Ovary (tissue), 9 donors: ENCODE measurements around the gene RSPO3. TPM values are rescaled to one million over a fixed set of nuclear protein-coding genes. Genes with fewer than 3 reads are reported as not detected.

Source experiments
- DNase-seq, 5 donors: peaks; one replicate each; pipeline ENCODE4 v3.0.0-alpha.2; 2019 to 2020
- H3K27ac ChIP-seq, 2 donors: fragments of 200-600 bp; one replicate each; pipeline versions ENCODE4 v1.5.1 to v1.8.0; 2019 to 2022
- H3K27me3 ChIP-seq: fragments of 200-600 bp; one replicate; pipeline ENCODE4 v1.8.0; 2022
- H3K36me3 ChIP-seq: fragments of 200-600 bp; sonication (generic); one replicate; pipeline ENCODE4 v1.5.1; 2019
- H3K4me1 ChIP-seq: one replicate; pipeline ENCODE4 v1.8.1; 2013; ENCODE audit warnings: mild to moderate bottlenecking, moderate library complexity; ENCODE audit not compliant: insufficient read depth
- H3K4me3 ChIP-seq: fragments of 200-600 bp; sonication (generic); one replicate; pipeline ENCODE4 v1.5.1; 2017
- H3K9me3 ChIP-seq, 2 donors: fragments of 200-600 bp in 1 of 2; sonication (generic) in 1 of 2; one replicate each; pipeline versions ENCODE4 v1.5.1 to v1.8.1; 2013 to 2019; ENCODE audit warnings: mild to moderate bottlenecking in 1 of 2, moderate library complexity in 1 of 2
- CTCF ChIP-seq, 3 donors: fragments of 450-650 bp in 2 of 3; fragments of 200-600 bp in 1 of 3; IDR thresholded peaks; one replicate each; pipeline versions ENCODE4 v1.5.1 to v1.8.0; 2016 to 2022; ENCODE audit warnings: antibody characterized with exemption in 3 of 3, mild to moderate bottlenecking in 1 of 3
- EP300 ChIP-seq: sonication (generic); formaldehyde crosslinking; IDR thresholded peaks from one replicate; pipeline ENCODE4 v1.6.1; 2017; ENCODE audit warnings: antibody characterized with exemption
- POLR2A ChIP-seq: fragments of 450-650 bp; IDR thresholded peaks from one replicate; pipeline ENCODE4 v1.6.1; 2017; ENCODE audit warnings: antibody characterized with exemption, mild to moderate bottlenecking, moderate library complexity
- WGBS, 3 donors: extraction: QIAGEN DNeasy Blood & Tissue Kit in 1 of 3; methylation state at CpG; one replicate each; pipeline versions ENCODE4 v1.1.5 to v1.1.7; 2013 to 2017; 5-methylcytosine and 5-hydroxymethylcytosine counted together
- intact Hi-C, 4 donors: fragments of 100-400 bp; cut with DNase I; formaldehyde crosslinking; loops; one replicate each; pipeline versions ENCODE4 v1.11.0 to v1.15.1; 2022 to 2023
- polyA plus RNA-seq, 2 donors: library from polyadenylated mRNA; stranded (reverse); fragments of 200-250 nt in 1 of 2; fragments of 350-450 nt in 1 of 2; fragmentation: Illumina TruSeq in 1 of 2; extraction: RNeasy Lipid Tissue Mini Kit (QIAGEN cat#74804) in 1 of 2; gene quantifications; one replicate each; pipeline ENCODE4 v1.2.3, GENCODE V29; 2013 to 2014
- total RNA-seq, 7 donors: library from RNA; depleted of rRNA in 2 of 7; stranded (reverse); fragments of >200 nt in 2 of 7; fragmentation: NEBNext Ultra II Directional in 3 of 7; extraction: Animal tissue kit (Norgen Biotek cat#: 25700) in 3 of 7; gene quantifications; one replicate each; pipeline versions ENCODE4 v1.1.0 to v1.2.4, GENCODE V29; 2016 to 2023
- donor health status: DM: no; HTN: no; CAD: no; lungs with moderate emphysema.
- donor health status: DM: no; HTN: no; CAD: no.
- donor health status: Bipolar disorder and iron deficiency.
- donor health status: DM: yes; HTN: yes; CAD: no.
- donor health status: DM: no; HTN: no; CAD: no.
- donor health status: DM: yes; HTN: yes; CAD: no.

The RSPO3 gene
- total and polyA plus RNA-seq, 9 donors, result 0.12 to 35.9 (median 1.6) TPM; not detected in 1

- intact Hi-C loops, result no loop called here
- Histone ChIP-seq H3K27me3 (no peaks in the 10 kb centered on the region), H3K4me1 (no peaks in the 10 kb centered on the region), H3K27ac (no peak overlapping the region), H3K36me3 (no peaks in the 10 kb centered on the region), H3K9me3 (no peaks in the 10 kb centered on the region), H3K4me3 (no peak overlapping the region)
- DNase-seq, result no peak
- WGBS, 3 donors, result 93 to 96% (median 96%) methylated on average over 2 of the region's 2 CpGs
- no peak for TF ChIP-seq EP300
These were observed 35.1 kb upstream of the RSPO3 start for GRCh38 chr6:127083231-127083962.

- Histone ChIP-seq H3K9me3 (no peaks in the 10 kb centered on the region), H3K36me3 (no peaks in the 10 kb centered on the region), H3K4me3 (no peak overlapping the region), H3K4me1 (no peaks in the 10 kb centered on the region), H3K27ac (no peak overlapping the region), H3K27me3 (no peaks in the 10 kb centered on the region)
- DNase-seq, result no peak
- TF ChIP-seq EP300 (no peak), CTCF (IDR thresholded peaks at IDR 0.05) (no peak), POLR2A (no peak)
- intact Hi-C loops, result no loop called here
- 84 to 89% (median 88%) methylated on average over 2 of the region's 2 CpGs for WGBS, 3 donors
These were observed 34.5 kb upstream of the RSPO3 start for GRCh38 chr6:127083963-127084310.

GRCh38 chr6:127085181-127085580 is 33.3 kb upstream of the RSPO3 start:
- no peaks in the 10 kb centered on the region for H3K27me3 ChIP-seq
- H3K4me3 ChIP-seq, result no peak overlapping the region
- TF ChIP-seq POLR2A, result no peak
- no peak for TF ChIP-seq CTCF (IDR thresholded peaks at IDR 0.05)
- TF ChIP-seq EP300, result no peak
- no peaks in the 10 kb centered on the region for H3K4me1 ChIP-seq
- H3K36me3 ChIP-seq, result no peaks in the 10 kb centered on the region
- no peaks in the 10 kb centered on the region for H3K9me3 ChIP-seq
- 62 to 68% (median 63%) methylated on average over 3 of the region's 3 CpGs for WGBS, 3 donors
- DNase-seq, result no peak
- H3K27ac ChIP-seq, result no peak overlapping the region
- intact Hi-C loops, result no loop called here

GRCh38 chr6:127090051-127090450 is 28.4 kb upstream of the RSPO3 start:
- WGBS, 3 donors, result 9 to 25% (median 11%) methylated on average over 1 of the region's 1 CpG
- intact Hi-C loops, result no loop called here
- Histone ChIP-seq H3K36me3 (no peaks in the 10 kb centered on the region), H3K27ac (no peak overlapping the region), H3K9me3 (no peaks in the 10 kb centered on the region), H3K4me1 (no peaks in the 10 kb centered on the region), H3K27me3 (no peaks in the 10 kb centered on the region), H3K4me3 (no peak overlapping the region)
- no peak for DNase-seq
- TF ChIP-seq EP300, result no peak
- TF ChIP-seq POLR2A, result no peak
- TF ChIP-seq CTCF (IDR thresholded peaks at IDR 0.05), result no peak

GRCh38 chr6:127092466-127092865 is 26.0 kb upstream of the RSPO3 start:
- Histone ChIP-seq H3K27me3 (no peaks in the 10 kb centered on the region), H3K9me3 (no peaks in the 10 kb centered on the region), H3K4me1 (no peaks in the 10 kb centered on the region), H3K4me3 (no peak overlapping the region), H3K27ac (no peak overlapping the region), H3K36me3 (no peaks in the 10 kb centered on the region)
- 86 to 88% (median 87%) methylated on average over 3 of the region's 3 CpGs for WGBS, 3 donors
- TF ChIP-seq EP300 (no peak), CTCF (IDR thresholded peaks at IDR 0.05) (no peak), POLR2A (no peak)
- DNase-seq, result no peak
- intact Hi-C loops, result no loop called here
